GM23338 (cell line): Measurements from ENCODE around the gene CCNQ.

Experiments used
- CREB1 ChIP-seq: fragments of 250-450 bp; sonication (Bioruptor Pico); IDR thresholded peaks from 2 replicates; pipeline ENCODE4 v1.5.0; 2020; ENCODE audit warnings: low read depth, mild to moderate bottlenecking, moderate library complexity
- EZH2 ChIP-seq: fragments of 200-600 bp; sonication (generic); IDR thresholded peaks from one replicate; pipeline ENCODE4 v1.8.0; 2017; ENCODE audit warnings: antibody characterized with exemption, mild to moderate bottlenecking, low read depth; ENCODE audit not compliant: unreplicated experiment
- EZH2phosphoT487 ChIP-seq: fragments of 200-600 bp; sonication (generic); IDR thresholded peaks from one replicate; pipeline ENCODE4 v1.8.1; 2018; ENCODE audit warnings: antibody characterized with exemption; ENCODE audit not compliant: unreplicated experiment
- JUNB ChIP-seq: IDR thresholded peaks from one replicate; pipeline ENCODE4 v1.6.1; 2016; ENCODE audit warnings: antibody characterized with exemption; ENCODE audit not compliant: unreplicated experiment
- POLR2AphosphoS5 ChIP-seq: IDR thresholded peaks from 2 replicates; pipeline ENCODE4 v1.6.1; 2016; ENCODE audit warnings: antibody characterized with exemption, low read depth
- TF ChIP-seq, protein P1 (sequence below), 2 experiments: fragments of 200-600 bp in 1 of 2; sonication (generic) in 1 of 2; conservative IDR thresholded peaks; 2 replicates each; pipeline versions ENCODE4 v1.5.1 to v1.6.1; 2016 to 2017; ENCODE audit warnings: antibody characterized with exemption in 2 of 2, low read depth in 2 of 2, mild to moderate bottlenecking in 2 of 2, moderate library complexity in 1 of 2
- TF ChIP-seq, protein P2 (sequence below): fragments of 250-450 bp; sonication (Bioruptor Pico); IDR thresholded peaks from 2 replicates; pipeline ENCODE4 v1.5.0; 2020; ENCODE audit warnings: mild to moderate bottlenecking, moderate library complexity
- TF ChIP-seq, protein P3 (sequence below): IDR thresholded peaks from one replicate; pipeline ENCODE4 v1.6.1; 2018; ENCODE audit warnings: antibody characterized with exemption; ENCODE audit not compliant: unreplicated experiment

DNA sequence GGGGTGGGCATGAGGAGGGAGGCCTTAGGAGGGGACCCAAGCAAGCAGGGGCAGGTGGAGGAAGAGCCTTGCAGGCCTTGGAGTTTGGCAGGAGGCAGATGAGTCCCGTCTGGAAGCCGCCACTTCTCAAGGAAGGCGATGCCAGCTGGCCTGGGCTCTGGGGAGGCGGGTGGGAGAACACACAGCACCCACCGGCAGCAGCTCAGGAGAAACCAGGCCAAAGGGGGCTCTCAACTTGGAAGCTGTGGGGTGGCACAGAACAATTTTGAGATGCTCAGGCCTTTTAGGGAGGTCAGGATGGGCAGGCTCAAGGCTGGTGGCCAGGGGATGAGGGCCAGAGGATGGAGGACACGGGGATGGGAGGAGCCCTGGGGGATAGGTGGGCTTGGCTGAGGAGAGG is 36.4 kb upstream of the CCNQ start:
- TF ChIP-seq, protein P1, sequence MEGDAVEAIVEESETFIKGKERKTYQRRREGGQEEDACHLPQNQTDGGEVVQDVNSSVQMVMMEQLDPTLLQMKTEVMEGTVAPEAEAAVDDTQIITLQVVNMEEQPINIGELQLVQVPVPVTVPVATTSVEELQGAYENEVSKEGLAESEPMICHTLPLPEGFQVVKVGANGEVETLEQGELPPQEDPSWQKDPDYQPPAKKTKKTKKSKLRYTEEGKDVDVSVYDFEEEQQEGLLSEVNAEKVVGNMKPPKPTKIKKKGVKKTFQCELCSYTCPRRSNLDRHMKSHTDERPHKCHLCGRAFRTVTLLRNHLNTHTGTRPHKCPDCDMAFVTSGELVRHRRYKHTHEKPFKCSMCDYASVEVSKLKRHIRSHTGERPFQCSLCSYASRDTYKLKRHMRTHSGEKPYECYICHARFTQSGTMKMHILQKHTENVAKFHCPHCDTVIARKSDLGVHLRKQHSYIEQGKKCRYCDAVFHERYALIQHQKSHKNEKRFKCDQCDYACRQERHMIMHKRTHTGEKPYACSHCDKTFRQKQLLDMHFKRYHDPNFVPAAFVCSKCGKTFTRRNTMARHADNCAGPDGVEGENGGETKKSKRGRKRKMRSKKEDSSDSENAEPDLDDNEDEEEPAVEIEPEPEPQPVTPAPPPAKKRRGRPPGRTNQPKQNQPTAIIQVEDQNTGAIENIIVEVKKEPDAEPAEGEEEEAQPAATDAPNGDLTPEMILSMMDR (conservative IDR thresholded peaks at IDR 0.05; ENCODE audit: low read depth in 2 of 2): no peak
- TF ChIP-seq POLR2AphosphoS5 (no peak), EZH2phosphoT487 (no peak), EZH2 (no peak), CREB1 (CRISPR knock-in tag) (no peak), JUNB (no peak)
- TF ChIP-seq, protein P2, sequence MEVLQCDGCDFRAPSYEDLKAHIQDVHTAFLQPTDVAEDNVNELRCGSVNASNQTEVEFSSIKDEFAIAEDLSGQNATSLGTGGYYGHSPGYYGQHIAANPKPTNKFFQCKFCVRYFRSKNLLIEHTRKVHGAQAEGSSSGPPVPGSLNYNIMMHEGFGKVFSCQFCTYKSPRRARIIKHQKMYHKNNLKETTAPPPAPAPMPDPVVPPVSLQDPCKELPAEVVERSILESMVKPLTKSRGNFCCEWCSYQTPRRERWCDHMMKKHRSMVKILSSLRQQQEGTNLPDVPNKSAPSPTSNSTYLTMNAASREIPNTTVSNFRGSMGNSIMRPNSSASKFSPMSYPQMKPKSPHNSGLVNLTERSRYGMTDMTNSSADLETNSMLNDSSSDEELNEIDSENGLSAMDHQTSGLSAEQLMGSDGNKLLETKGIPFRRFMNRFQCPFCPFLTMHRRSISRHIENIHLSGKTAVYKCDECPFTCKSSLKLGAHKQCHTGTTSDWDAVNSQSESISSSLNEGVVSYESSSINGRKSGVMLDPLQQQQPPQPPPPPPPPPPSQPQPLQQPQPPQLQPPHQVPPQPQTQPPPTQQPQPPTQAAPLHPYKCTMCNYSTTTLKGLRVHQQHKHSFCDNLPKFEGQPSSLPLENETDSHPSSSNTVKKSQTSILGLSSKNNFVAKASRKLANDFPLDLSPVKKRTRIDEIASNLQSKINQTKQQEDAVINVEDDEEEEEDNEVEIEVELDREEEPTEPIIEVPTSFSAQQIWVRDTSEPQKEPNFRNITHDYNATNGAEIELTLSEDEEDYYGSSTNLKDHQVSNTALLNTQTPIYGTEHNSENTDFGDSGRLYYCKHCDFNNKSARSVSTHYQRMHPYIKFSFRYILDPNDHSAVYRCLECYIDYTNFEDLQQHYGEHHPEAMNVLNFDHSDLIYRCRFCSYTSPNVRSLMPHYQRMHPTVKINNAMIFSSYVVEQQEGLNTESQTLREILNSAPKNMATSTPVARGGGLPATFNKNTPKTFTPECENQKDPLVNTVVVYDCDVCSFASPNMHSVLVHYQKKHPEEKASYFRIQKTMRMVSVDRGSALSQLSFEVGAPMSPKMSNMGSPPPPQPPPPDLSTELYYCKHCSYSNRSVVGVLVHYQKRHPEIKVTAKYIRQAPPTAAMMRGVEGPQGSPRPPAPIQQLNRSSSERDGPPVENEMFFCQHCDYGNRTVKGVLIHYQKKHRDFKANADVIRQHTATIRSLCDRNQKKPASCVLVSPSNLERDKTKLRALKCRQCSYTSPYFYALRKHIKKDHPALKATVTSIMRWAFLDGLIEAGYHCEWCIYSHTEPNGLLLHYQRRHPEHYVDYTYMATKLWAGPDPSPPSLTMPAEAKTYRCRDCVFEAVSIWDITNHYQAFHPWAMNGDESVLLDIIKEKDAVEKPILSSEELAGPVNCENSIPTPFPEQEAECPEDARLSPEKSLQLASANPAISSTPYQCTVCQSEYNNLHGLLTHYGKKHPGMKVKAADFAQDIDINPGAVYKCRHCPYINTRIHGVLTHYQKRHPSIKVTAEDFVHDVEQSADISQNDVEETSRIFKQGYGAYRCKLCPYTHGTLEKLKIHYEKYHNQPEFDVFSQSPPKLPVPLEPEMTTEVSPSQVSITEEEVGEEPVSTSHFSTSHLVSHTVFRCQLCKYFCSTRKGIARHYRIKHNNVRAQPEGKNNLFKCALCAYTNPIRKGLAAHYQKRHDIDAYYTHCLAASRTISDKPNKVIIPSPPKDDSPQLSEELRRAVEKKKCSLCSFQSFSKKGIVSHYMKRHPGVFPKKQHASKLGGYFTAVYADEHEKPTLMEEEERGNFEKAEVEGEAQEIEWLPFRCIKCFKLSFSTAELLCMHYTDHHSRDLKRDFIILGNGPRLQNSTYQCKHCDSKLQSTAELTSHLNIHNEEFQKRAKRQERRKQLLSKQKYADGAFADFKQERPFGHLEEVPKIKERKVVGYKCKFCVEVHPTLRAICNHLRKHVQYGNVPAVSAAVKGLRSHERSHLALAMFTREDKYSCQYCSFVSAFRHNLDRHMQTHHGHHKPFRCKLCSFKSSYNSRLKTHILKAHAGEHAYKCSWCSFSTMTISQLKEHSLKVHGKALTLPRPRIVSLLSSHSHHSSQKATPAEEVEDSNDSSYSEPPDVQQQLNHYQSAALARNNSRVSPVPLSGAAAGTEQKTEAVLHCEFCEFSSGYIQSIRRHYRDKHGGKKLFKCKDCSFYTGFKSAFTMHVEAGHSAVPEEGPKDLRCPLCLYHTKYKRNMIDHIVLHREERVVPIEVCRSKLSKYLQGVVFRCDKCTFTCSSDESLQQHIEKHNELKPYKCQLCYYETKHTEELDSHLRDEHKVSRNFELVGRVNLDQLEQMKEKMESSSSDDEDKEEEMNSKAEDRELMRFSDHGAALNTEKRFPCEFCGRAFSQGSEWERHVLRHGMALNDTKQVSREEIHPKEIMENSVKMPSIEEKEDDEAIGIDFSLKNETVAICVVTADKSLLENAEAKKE: no peak
- TF ChIP-seq, protein P3, sequence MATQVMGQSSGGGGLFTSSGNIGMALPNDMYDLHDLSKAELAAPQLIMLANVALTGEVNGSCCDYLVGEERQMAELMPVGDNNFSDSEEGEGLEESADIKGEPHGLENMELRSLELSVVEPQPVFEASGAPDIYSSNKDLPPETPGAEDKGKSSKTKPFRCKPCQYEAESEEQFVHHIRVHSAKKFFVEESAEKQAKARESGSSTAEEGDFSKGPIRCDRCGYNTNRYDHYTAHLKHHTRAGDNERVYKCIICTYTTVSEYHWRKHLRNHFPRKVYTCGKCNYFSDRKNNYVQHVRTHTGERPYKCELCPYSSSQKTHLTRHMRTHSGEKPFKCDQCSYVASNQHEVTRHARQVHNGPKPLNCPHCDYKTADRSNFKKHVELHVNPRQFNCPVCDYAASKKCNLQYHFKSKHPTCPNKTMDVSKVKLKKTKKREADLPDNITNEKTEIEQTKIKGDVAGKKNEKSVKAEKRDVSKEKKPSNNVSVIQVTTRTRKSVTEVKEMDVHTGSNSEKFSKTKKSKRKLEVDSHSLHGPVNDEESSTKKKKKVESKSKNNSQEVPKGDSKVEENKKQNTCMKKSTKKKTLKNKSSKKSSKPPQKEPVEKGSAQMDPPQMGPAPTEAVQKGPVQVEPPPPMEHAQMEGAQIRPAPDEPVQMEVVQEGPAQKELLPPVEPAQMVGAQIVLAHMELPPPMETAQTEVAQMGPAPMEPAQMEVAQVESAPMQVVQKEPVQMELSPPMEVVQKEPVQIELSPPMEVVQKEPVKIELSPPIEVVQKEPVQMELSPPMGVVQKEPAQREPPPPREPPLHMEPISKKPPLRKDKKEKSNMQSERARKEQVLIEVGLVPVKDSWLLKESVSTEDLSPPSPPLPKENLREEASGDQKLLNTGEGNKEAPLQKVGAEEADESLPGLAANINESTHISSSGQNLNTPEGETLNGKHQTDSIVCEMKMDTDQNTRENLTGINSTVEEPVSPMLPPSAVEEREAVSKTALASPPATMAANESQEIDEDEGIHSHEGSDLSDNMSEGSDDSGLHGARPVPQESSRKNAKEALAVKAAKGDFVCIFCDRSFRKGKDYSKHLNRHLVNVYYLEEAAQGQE: no peak
